ENCODE data around the gene TLR3.

DNA sequence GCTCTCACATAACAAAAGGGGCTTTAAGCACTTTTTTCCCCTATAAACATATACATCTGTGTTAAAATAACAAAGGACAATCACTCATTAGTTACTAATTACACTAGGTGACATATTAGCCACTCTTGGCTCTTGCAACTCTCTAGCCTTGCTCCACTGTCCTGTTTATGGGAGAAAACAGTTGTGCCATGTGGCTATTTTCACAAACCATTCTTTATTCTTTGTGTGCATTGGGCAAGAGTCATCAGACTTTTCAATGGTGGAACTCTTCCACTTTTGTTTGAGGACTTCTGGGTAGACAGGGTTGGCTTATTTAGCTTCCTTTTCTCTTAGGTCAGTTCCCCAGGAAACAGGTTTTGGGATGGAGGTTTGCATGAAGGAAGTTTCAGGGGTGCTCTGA, 19.6 kb downstream of the TLR3 start:
- TF ChIP-seq, protein P1, sequence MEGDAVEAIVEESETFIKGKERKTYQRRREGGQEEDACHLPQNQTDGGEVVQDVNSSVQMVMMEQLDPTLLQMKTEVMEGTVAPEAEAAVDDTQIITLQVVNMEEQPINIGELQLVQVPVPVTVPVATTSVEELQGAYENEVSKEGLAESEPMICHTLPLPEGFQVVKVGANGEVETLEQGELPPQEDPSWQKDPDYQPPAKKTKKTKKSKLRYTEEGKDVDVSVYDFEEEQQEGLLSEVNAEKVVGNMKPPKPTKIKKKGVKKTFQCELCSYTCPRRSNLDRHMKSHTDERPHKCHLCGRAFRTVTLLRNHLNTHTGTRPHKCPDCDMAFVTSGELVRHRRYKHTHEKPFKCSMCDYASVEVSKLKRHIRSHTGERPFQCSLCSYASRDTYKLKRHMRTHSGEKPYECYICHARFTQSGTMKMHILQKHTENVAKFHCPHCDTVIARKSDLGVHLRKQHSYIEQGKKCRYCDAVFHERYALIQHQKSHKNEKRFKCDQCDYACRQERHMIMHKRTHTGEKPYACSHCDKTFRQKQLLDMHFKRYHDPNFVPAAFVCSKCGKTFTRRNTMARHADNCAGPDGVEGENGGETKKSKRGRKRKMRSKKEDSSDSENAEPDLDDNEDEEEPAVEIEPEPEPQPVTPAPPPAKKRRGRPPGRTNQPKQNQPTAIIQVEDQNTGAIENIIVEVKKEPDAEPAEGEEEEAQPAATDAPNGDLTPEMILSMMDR (IDR thresholded peaks at IDR 0.05 in 8 of 11, conservative IDR thresholded peaks at IDR 0.05 in 3 of 11), result no peak
- no peak for TF ChIP-seq POLR2A (IDR thresholded peaks at IDR 0.05)
- TF ChIP-seq POLR2AphosphoS5 (IDR thresholded peaks at IDR 0.05), result no peak
